HG03066 (cell line): ENCODE measurements around the gene PRDX3.
A peak's percentile ranks its signal among the peaks of the same experiment; 100 is the strongest.

Experiments
- ATAC-seq: cut with Tn5 transposase; IDR thresholded peaks from one replicate; pipeline ENCODE4 v1.9.1; 2021; ENCODE audit warnings: low read depth; ENCODE audit not compliant: unreplicated experiment

PRDX3 gene

GRCh38 chr10:119131512-119132240, 46.9 kb downstream of the PRDX3 start:
- peak; percentile 74 for ATAC-seq

- no peak for ATAC-seq
Observed at GRCh38 chr10:119129721-119130120, 48.9 kb downstream of the PRDX3 start.

GRCh38 chr10:119125942-119126341, 52.7 kb downstream of the PRDX3 start:
- ATAC-seq: no peak

GRCh38 chr10:119120875-119121274, 57.7 kb downstream of the PRDX3 start:
- no peak for ATAC-seq

GRCh38 chr10:119120413-119120867, 58.2 kb downstream of the PRDX3 start:
- peak; percentile 88 for ATAC-seq

DNA sequence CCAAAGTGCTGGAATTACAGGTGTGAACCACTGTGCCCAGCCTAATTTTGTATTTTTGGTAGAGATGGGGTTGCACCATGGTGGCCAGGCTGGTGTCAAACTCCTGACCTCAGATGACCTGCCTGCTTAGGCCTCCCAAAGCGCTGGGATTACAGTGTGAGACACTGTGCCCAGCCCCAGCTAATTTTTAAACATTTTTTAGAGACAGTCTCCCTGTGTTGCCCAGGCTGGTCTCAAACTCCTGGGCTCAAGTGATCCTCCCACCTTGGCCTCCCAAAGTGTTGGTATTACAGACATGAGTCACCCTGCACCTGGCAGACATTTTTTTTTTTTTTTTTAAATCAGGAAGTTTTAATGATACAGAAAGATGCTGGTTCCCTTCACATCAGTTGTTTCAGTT, 59.2 kb downstream of the PRDX3 start:
- no peak for ATAC-seq

- ATAC-seq: no peak
Observed at GRCh38 chr10:119118231-119118630, 60.4 kb downstream of the PRDX3 start.
